ENCODE results near the gene IFITM10. TPM values are rescaled to one million over a fixed set of nuclear protein-coding genes. Genes with fewer than 3 reads are reported as not detected.

Gene IFITM10
- total RNA-seq, 1 donor from 2014 or later = 0.99 TPM

DNA sequence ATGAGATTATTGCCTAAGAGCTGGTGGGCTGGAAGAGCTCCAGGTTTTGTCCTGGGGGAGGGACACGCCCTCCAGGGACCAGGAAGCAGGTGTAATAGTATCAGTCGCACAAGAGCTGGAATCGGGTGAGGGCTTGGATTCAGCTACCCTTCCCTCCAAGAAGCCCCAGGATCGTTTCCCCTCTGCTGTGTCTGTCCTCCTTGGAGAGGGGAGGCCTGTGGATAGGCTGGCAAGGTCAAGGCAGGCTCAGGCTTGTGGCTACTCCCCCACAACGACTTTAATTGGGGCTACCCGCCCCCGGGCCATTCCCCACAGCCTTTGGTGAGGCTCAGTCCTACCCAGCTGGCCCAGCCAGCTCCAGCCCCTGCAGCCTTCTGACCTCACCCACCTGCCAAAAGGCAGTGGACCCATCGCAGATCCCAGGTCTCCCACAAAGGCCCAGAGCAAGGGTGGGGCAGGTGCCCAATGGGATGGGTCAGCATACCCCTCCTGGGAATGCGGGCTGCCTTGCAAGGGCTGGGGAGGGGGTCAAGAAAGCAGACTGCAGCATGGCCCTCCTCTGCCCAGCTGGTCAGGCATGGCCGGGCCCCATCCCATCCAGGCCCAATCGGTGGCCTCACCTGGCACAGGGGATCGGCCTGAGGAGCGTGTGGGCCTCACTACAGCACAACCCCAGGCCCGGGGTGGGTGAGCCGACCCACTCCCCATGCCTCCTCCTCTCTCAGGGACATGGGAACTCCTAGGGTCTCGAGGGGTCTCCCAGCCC lies 12.3 kb upstream of the IFITM10 start:
- no peak for DNase-seq

DNA sequence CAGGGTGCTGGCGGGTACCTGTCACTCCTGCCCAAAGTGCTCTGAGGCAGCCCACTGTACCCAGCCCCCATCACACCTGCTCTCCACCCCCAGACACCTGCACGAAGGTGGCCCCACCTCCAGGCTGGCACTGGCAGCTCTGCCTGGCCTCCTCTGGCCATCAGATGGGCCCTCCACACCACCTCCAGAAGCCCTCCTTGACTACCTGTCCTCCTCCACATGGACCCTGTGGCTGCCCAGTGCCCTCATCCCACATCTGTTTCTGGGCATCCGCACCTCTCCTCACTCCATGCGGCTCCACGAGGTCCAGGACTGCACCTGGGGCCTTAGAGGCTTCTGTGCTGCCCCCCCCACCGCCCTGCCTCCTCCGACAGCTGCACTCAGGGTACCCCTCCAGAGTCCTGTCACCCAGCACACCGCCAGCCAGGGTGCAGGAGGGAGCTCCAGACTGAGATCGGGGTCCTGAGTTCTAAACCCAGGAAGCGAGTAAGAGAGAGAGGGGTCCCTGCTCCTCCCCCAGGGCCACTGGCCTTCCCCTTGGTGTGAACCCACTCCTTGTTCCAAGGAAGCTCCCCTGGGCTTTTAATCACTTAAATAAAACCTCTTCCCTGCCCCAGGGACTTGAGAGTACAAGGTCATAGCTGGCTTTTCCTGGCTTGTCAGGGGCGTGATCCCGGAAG lies 11.6 kb upstream of the IFITM10 start:
- DNase-seq = no peak

GRCh38 chr11:1761110-1761856 lies 10.9 kb upstream of the IFITM10 start:
- no peak for DNase-seq

DNA sequence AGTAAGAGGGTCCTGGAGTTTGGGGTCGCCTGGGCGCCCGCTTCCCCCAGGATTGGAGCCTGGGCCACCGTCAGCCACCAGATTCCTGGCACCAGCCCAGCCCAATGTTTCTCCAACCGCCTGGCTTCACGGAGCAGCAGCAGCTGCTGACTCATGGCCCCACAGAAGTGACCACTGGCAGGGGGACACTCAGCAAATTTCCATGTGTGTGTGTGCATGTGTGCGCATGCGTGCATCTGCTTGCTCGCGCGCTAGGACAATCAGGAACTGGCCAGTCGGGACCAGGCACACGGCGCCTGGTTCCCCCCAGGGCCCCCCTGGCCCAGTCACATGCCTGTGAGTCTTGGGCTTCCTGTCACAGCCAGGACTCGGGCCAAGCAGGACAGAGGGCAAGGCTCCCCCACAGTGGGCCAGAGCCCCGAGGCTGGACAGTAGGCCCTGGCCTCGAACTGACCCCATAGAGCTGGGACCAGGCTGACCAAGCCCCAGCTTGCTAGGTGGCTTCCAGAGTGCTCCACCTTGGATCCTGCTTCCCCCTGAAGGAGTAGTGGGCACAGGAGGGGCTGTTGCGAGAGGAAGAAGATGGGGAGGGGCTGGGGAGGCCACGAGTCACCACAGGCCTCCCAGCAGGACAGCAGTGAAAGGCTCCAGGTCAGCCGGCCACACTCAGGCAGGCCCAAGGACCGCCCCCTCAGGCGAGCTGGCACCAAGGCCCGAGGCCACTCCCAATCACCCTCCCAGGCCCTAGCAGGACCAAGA lies 10.1 kb upstream of the IFITM10 start:
- DNase-seq = peak; percentile 36

DNA sequence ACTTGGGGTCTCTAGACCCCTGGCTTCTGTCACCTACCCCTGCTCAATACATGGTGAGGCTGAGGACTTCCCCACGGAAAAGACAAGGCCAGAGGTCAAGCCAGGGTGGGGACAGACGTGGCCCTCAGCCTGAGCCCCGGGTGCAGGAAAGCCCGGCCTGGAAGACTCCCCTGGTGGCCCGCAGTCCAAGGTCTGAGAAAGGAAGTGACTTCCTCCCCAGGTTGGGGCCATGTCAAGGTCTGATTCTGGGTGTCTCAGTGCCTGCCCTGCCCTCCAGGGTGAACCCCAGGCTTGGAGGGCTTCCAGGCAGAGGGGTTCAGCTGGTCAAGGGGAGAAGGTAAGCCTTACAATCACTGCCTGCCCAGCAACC lies 9.4 kb upstream of the IFITM10 start:
- DNase-seq = no peak

DNA sequence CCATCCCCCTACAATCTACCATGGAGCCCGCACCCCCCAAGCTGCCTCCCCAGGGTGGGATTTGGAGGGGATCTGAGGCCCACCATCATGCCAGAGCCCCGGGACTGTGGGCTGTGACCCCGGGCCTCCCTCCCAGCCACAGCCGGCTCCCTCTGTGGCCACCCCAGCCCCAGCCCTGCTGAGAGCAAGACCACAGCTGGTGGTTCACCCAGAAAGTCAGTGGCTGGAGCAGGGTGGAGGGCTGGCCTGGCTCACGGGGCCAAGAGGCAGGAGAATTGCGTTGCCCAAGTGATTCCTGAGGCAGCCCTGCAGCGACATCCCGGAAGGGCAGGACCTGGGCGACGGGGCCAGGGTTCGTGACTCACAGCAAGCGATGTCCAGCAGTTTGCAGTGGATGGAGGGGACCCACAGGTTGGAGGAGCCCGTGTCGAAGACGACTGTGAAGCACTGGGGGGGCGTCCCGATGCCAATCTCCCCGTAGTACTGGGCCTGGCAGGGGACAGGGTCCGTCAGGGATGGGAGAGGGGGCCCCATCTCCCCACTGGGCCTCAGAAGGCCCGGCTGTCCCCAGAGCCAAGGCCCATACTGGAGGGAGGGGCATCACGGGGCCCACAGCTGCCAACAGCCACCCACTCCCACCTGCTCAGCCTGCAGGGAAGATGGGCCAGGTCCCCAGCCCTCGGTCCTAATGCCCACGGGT lies 8.9 kb upstream of the IFITM10 start:
- DNase-seq = no peak

- no peak for DNase-seq
Measured at GRCh38 chr11:1758611-1759150, 8.3 kb upstream of the IFITM10 start.

DNA sequence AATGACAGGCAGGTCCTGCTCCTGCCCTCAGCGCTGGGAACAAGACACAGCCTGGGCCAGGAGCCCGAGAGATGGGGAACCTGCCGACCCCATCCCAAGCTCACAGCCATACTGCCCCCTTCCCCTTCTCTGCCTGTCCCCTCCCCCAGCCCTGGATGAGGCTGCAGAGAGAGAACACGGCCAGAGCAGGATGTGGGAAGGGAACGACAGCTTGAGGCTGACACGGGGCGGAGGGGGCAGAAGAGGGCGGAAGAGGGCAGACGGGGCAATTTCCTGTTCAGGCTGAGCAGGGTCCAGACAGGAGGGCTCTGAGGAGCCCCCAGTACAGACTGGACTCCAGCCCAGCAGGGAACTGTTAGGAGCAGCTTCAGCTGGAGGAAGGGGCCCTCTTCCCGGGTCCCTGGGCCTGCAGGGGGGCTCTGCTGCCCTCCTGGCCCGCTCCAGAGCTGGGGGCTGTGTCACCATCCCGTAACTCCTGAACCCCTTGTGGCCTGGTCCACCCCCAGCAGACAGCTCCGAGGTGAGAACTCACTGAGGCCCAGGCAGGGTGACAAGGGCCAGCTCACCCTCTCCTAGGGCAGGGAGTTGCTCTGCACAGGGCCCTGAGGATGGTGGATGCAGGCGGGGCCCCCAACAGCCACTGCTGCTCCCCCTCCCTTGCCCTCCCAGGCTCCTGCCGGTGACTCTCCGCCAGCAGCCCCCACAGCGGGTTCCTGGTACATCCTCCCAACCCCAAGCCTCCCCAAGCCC lies 7.6 kb upstream of the IFITM10 start:
- DNase-seq = no peak

DNA sequence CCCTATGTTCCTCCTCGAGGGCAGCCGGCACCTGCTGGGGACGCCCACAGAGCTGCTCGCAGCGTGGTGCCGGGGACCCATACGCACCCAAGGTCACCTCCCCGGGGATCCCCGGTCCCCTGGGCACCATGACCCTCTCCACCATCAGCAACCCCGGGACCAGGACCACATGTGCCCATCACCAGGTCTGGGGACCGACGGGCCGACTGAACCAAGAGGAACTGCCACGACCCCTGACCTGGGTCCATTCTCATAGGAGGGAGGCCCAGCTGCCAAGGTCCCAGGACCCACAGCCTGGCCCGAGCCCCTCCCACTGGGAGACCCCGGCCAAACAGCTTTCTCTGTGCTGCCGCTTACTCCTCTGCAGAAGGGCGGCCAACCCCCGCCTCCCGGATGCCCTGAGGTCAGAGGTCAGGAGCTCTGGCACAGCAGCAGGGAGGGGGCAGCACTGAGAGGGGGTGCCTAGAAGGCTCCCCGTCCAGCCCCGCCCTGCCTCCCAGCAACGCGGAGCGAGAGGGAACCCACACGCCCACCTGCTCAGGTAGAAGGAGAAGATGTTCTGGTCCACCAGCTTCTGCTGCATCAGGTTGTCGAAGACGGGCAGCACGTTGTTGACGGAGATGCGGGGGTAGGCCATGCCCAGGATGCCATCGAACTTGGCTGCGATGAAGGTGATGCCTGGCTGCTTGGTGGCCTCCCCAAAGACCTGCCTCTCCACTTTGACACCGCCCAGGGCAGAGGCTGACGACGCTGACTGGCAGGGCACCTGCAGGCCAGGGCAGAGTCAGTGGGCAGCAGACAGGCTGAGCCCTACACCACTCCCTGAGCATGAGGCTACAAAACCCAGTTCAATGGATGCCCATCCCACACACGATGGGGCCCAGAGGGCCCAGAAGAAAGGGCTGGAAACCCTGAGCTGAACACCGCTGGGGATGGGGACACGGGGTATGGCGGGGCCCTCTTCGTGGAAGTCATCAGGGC lies 6.7 kb upstream of the IFITM10 start:
- DNase-seq = no peak

DNA sequence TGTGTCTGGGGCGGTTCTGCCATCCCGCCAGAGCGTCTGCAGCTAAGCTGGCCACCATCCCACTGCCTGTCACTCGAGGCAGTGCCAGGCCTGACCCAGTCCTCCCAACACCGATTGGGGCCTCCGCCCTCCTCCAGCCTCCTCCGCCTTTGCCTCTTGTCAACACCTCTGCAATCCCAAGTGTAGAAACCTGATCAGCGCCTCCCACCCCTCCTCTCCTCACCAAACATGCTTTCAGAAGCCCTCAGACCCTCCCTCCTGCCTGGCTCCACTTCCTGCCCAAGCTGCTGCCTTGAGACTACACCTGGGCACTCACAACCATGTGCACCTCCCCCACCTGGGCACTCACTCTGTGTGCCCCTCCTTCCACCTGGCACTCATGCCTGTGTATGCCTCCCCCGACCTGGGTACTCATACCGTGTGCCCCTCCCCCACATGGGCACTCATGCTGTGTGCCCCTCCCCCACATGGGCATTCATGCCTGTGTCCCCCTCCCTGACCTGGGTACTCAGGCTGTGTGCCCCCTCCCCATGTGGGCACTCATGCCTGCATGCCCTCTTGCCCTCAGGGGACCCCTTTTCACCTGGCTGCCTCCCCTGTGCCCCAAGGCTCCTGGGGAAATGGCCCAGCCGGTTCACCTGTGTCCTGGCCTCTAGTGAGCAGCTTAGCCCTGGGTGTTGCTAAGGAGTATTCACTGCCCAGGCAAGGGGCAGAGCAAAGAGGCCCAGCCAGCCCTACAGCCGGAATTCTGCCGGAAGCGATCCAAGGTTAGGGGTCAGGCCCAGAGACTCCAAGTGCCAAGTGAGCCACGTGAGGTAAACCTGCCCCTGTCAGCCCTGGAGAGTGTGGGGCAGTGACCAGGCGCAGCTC lies 5.5 kb upstream of the IFITM10 start:
- no peak for DNase-seq

- no peak for DNase-seq
Measured at GRCh38 chr11:1755344-1755691, 4.9 kb upstream of the IFITM10 start.

DNA sequence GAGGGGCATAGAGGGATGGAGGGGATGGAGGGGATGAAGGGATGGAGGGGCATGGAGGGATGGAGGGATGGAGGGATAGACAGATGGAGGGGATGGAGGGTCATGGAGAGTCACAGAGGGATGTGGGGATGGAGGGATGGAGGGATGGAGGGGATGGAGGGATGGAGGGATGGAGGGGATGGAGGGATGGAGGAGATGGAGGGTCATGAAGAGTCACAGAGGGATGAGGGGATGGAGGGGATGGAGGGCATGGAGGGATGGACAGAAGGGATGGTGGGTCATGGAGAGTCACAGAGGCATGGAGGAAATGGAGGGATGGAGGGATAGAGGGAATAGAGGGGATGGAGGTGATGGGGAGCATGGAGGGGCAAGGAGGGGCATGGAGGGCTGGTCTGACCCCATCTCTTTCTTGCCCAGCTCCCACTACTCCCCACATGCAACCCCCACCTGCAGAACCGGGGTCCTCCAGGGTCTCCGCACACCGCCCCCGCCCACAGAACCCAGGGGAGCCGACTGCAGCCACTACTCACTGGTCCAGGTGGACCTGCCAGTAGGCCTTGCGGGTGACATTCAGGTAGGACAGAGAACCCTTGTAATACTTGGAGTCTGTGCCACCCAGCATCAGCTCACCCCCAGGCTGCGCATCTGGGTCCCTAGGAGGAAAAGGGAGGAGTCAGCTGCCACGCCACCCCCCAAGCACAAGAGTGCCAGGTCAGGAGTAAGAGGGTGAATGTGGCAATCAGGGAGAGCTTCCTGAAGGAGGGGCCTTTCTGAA lies 4.2 kb upstream of the IFITM10 start:
- DNase-seq = no peak

- DNase-seq = no peak
Measured at GRCh38 chr11:1753929-1754305, 3.5 kb upstream of the IFITM10 start.

DNA sequence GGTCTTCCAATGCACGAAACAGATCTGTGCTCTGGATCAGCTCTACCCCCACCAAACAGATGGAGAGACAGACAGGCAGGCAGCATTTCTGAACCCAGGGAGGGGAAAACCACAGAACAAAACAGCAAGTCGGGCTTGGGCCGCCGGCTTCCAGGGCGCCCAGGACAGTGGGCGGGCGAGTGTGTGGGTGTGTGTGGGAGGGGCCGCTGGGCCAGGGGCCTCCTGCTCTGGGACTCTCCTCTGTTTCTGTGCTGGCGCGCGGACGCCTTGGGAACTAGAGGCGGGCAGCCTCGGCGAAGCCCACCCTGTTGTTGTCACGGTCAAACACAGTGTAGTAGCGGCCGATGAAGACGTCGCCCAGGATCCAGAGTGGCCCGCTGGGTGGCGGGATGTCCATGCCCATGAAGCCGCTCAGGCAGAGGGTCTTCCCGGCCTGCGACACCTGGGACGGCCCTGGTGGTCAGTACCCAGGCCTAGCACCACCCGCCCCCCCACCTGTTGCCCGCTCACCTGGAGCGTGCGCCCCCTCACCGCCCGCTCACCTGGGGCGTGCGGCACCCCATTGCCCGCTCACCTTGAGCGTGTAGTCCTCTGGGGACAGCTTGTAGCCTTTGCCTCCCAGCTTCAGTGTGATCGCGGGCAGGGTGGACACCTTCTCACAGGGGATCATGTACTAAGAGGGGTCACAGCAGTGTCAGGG lies 3.0 kb upstream of the IFITM10 start:
- DNase-seq = no peak

DNA sequence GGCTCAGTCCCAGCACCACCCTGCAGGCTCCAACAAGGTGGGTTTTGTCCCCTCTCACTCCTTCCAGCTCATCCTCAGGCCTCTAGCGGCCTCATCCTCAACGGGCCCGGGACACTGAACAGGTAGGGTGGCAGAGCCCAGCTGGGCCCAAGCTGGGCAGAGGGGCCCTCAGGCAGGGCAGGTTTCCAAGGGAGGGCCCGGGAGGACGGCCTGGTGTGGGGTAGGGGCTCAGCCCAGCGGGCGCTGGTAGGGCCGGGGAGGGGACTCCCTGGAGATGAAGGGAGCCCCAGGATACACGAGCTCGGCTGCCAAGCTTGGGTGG lies 2.5 kb upstream of the IFITM10 start:
- no peak for DNase-seq

- DNase-seq = no peak
Measured at GRCh38 chr11:1751999-1752906, 1.9 kb upstream of the IFITM10 start.
